H9 (cell line): ENCODE results near the gene PLXNB1. TPM values are rescaled to one million over a fixed set of nuclear protein-coding genes. Genes with fewer than 3 reads are reported as not detected.

Experiments
- DNase-seq: peaks from one replicate; pipeline ENCODE4 v3.0.0-alpha.2; 2017
- H2AFZ ChIP-seq: one replicate; pipeline ENCODE4 v1.6.1; 2013; ENCODE audit warnings: mild to moderate bottlenecking, low read length, control low read depth, moderate library complexity
- H2AK5ac ChIP-seq: 2 replicates; pipeline ENCODE4 v1.6.1; 2013; ENCODE audit warnings: low read length, control low read depth, mixed read lengths; ENCODE audit not compliant: insufficient read length
- H2BK120ac ChIP-seq: one replicate; pipeline ENCODE4 v1.6.1; 2013; ENCODE audit warnings: low read depth, mild to moderate bottlenecking, low read length, control low read depth, inconsistent platforms; ENCODE audit not compliant: poor library complexity, severe bottlenecking
- H2BK12ac ChIP-seq: 2 replicates; pipeline ENCODE4 v1.6.1; 2013; ENCODE audit warnings: low read length, control low read depth, mixed read lengths, low read depth; ENCODE audit not compliant: insufficient read length
- H2BK15ac ChIP-seq: 2 replicates; pipeline ENCODE4 v1.6.1; 2013; ENCODE audit warnings: low read depth, low read length, control low read depth
- H2BK20ac ChIP-seq: one replicate; pipeline ENCODE4 v1.6.1; 2013; ENCODE audit warnings: low read depth, mild to moderate bottlenecking, low read length, control low read depth, inconsistent platforms; ENCODE audit not compliant: poor library complexity, severe bottlenecking
- H2BK5ac ChIP-seq: 2 replicates; pipeline ENCODE4 v1.6.1; 2013; ENCODE audit warnings: low read length, control low read depth, mixed read lengths; ENCODE audit not compliant: insufficient read length
- H3K14ac ChIP-seq: 2 replicates; pipeline ENCODE4 v1.6.1; 2013; ENCODE audit warnings: low read length, control low read depth; ENCODE audit not compliant: insufficient read depth
- H3K18ac ChIP-seq: 2 replicates; pipeline ENCODE4 v1.6.1; 2013; ENCODE audit warnings: low read depth, mild to moderate bottlenecking, mixed read lengths, low read length, control low read depth; ENCODE audit not compliant: insufficient read length
- H3K23ac ChIP-seq: 2 replicates; pipeline ENCODE4 v1.6.1; 2013; ENCODE audit warnings: low read length, control low read depth, mixed read lengths, low read depth; ENCODE audit not compliant: insufficient read length
- H3K23me2 ChIP-seq: 2 replicates; pipeline ENCODE4 v1.6.1; 2013; ENCODE audit warnings: low read depth, mild to moderate bottlenecking, mixed read lengths, low read length, control low read depth; ENCODE audit not compliant: insufficient read length, poor library complexity, severe bottlenecking
- H3K27ac ChIP-seq: 2 replicates; pipeline ENCODE4 v1.5.1; 2013; ENCODE audit warnings: low read length, control low read depth, mixed read lengths, low read depth; ENCODE audit not compliant: insufficient read length
- H3K27me3 ChIP-seq: 2 replicates; pipeline ENCODE4 v1.6.1; 2013; ENCODE audit warnings: low read length, control low read depth, inconsistent platforms; ENCODE audit not compliant: insufficient read depth
- H3K4ac ChIP-seq: 2 replicates; pipeline ENCODE4 v1.6.1; 2013; ENCODE audit warnings: low read depth, mild to moderate bottlenecking, control low read depth, inconsistent platforms, low read length, moderate library complexity
- H3K4me1 ChIP-seq: 2 replicates; pipeline ENCODE4 v1.6.1; 2013; ENCODE audit warnings: low read length, control low read depth, inconsistent platforms; ENCODE audit not compliant: insufficient read depth
- H3K4me2 ChIP-seq: 2 replicates; pipeline ENCODE4 v1.6.1; 2013; ENCODE audit warnings: low read length, control low read depth, mixed read lengths; ENCODE audit not compliant: insufficient read length, insufficient read depth
- H3K56ac ChIP-seq: 2 replicates; pipeline ENCODE4 v1.6.1; 2013; ENCODE audit warnings: low read depth, mild to moderate bottlenecking, mixed read lengths, low read length, control low read depth; ENCODE audit not compliant: insufficient read length
- H3K79me1 ChIP-seq: 2 replicates; pipeline ENCODE4 v1.6.1; 2013; ENCODE audit warnings: low read depth, mild to moderate bottlenecking, moderate library complexity, low read length, control low read depth, inconsistent platforms; ENCODE audit not compliant: insufficient read depth, poor library complexity, severe bottlenecking
- H3K79me2 ChIP-seq: 2 replicates; pipeline ENCODE4 v1.6.1; 2013; ENCODE audit warnings: low read length, control low read depth, inconsistent platforms; ENCODE audit not compliant: insufficient read depth
- H3K9ac ChIP-seq: 2 replicates; pipeline ENCODE4 v1.6.1; 2013; ENCODE audit warnings: low read length, control low read depth, mixed read lengths; ENCODE audit not compliant: insufficient read length; ENCODE audit errors: extremely low read depth
- H3K9me3 ChIP-seq: one replicate; pipeline ENCODE4 v1.6.1; 2013; ENCODE audit warnings: low read depth, low read length, inconsistent platforms; ENCODE audit not compliant: control insufficient read depth
- H3T11ph ChIP-seq: one replicate; pipeline ENCODE4 v1.6.1; 2013; ENCODE audit warnings: mild to moderate bottlenecking, low read length, control low read depth, inconsistent platforms
- H4K20me1 ChIP-seq: one replicate; pipeline ENCODE4 v1.6.1; 2013; ENCODE audit not compliant: control insufficient read depth, insufficient read length, insufficient read depth
- H4K5ac ChIP-seq: 2 replicates; pipeline ENCODE4 v1.6.1; 2013; ENCODE audit warnings: low read depth, mild to moderate bottlenecking, mixed read lengths, low read length, control low read depth; ENCODE audit not compliant: insufficient read length
- H4K8ac ChIP-seq: replicated peaks from 2 replicates; pipeline ENCODE4 v1.6.1; 2013; ENCODE audit warnings: low read length, control low read depth, mixed read lengths, low read depth; ENCODE audit not compliant: insufficient read length
- H4K91ac ChIP-seq: 2 replicates; pipeline ENCODE4 v1.6.1; 2013; ENCODE audit warnings: low read depth, mild to moderate bottlenecking, moderate library complexity, mixed read lengths, low read length, control low read depth; ENCODE audit not compliant: insufficient read length
- H3K27ac Mint-ChIP-seq, 3 experiments: 2 replicates in 2 of 3; 3 replicates in 1 of 3; pipeline ENCODE4 v1.8.0; 2020 to 2021; ENCODE audit warnings: mixed read lengths in 3 of 3, mild to moderate bottlenecking in 1 of 3, moderate library complexity in 1 of 3
- H3K27me3 Mint-ChIP-seq: 2 replicates; pipeline ENCODE4 v1.8.0; 2021; ENCODE audit warnings: low read depth, mild to moderate bottlenecking, moderate library complexity, mixed read lengths
- H3K36me3 Mint-ChIP-seq, 3 experiments: 2 replicates in 2 of 3; 3 replicates in 1 of 3; pipeline ENCODE4 v1.8.0; 2020 to 2021; ENCODE audit warnings: low read depth in 3 of 3, mixed read lengths in 3 of 3; ENCODE audit not compliant: insufficient read depth in 1 of 3
- H3K4me1 Mint-ChIP-seq, 2 experiments: 2 replicates each; pipeline ENCODE4 v1.8.0; 2020; ENCODE audit warnings: mixed read lengths in 2 of 2
- H3K4me3 Mint-ChIP-seq, 2 experiments: 2 replicates in 1 of 2; 3 replicates in 1 of 2; pipeline ENCODE4 v1.8.0; 2020 to 2021; ENCODE audit warnings: mild to moderate bottlenecking in 2 of 2, mixed read lengths in 2 of 2, moderate library complexity in 1 of 2
- H3K9me3 Mint-ChIP-seq, 2 experiments: 2 replicates in 1 of 2; 3 replicates in 1 of 2; pipeline ENCODE4 v1.8.0; 2020; ENCODE audit warnings: mild to moderate bottlenecking in 2 of 2, mixed read lengths in 2 of 2, moderate library complexity in 1 of 2
- WGBS: extraction: QIAGEN DNeasy Blood & Tissue Kit; methylation state at CpG from one replicate; pipeline ENCODE4 v1.1.7; 2013; ENCODE audit warnings: missing lambda C conversion rate, low lambda C conversion rate, mixed read lengths; ENCODE audit not compliant: insufficient read length; ENCODE audit errors: extremely low coverage; 5-methylcytosine and 5-hydroxymethylcytosine counted together
- total RNA-seq: library from RNA; stranded (reverse); gene quantifications from 2 replicates; pipeline ENCODE4 v1.2.1, GENCODE V29; 2021
- TF ChIP-seq, protein P1 (sequence below): fragments of 200-600 bp; sonication (generic); conservative IDR thresholded peaks from 3 replicates; pipeline ENCODE4 v1.8.0; 2021; ENCODE audit warnings: antibody characterized with exemption, mild to moderate bottlenecking

PLXNB1 gene
- total RNA-seq, 1 experiment from 2014 or later, result 184 TPM

DNA sequence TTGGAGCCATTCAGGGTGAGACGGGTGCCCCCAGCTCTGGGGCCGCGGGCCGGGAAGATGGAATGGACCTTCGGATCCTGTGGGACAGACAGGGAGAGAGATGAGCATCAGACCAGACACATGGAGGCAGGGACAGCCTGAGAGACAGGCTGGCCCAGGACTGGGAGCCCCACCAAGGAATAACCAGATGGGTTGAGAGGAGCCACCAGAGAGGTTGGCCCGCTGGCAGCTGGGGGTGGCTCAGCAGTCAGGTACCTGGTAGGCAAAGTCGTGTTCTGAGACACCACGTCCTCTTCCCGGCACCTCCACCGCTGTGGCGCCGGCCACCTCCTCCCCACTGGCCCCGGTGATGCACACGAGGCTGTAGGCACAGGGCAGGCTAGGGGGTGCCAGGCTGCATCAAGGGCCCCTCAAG lies 13.8 kb downstream of the PLXNB1 start:
- Histone ChIP-seq H3K4me1 (no peaks in the 10 kb centered on the region), H3T11ph (no peak overlapping the region), H3K79me2 (no peaks in the 10 kb centered on the region), H3K27ac (no peak overlapping the region), H3K23ac (no peak overlapping the region), H2BK120ac (no peak overlapping the region), H3K9ac (no peak overlapping the region), H4K8ac (no peak overlapping the region), H3K18ac (no peak overlapping the region), H4K91ac (no peak overlapping the region), H3K9me3 (no peaks in the 10 kb centered on the region), H2BK15ac (no peak overlapping the region), H2BK12ac (no peak overlapping the region), H2AK5ac (no peak overlapping the region), H2BK5ac (no peak overlapping the region), H3K79me1 (no peaks in the 10 kb centered on the region), H3K23me2 (no peaks in the 10 kb centered on the region), H3K56ac (no peak overlapping the region), H3K14ac (no peak overlapping the region), H3K4me2 (no peak overlapping the region), H2AFZ (no peak overlapping the region), H3K4ac (no peak overlapping the region), H3K27me3 (no peaks in the 10 kb centered on the region), H2BK20ac (no peak overlapping the region), H4K5ac (no peak overlapping the region), H4K20me1 (no peaks in the 10 kb centered on the region)
- Mint-ChIP-seq H3K4me3 (no peak overlapping the region), H3K9me3 (no peaks in the 10 kb centered on the region), H3K27me3 (no peaks in the 10 kb centered on the region), H3K36me3 (peaks cover 49 to 95% (median 89%) of the 10 kb centered on the region in 3 experiments), H3K27ac (no peak overlapping the region), H3K4me1 (no peaks in the 10 kb centered on the region)
- TF ChIP-seq, protein P1, sequence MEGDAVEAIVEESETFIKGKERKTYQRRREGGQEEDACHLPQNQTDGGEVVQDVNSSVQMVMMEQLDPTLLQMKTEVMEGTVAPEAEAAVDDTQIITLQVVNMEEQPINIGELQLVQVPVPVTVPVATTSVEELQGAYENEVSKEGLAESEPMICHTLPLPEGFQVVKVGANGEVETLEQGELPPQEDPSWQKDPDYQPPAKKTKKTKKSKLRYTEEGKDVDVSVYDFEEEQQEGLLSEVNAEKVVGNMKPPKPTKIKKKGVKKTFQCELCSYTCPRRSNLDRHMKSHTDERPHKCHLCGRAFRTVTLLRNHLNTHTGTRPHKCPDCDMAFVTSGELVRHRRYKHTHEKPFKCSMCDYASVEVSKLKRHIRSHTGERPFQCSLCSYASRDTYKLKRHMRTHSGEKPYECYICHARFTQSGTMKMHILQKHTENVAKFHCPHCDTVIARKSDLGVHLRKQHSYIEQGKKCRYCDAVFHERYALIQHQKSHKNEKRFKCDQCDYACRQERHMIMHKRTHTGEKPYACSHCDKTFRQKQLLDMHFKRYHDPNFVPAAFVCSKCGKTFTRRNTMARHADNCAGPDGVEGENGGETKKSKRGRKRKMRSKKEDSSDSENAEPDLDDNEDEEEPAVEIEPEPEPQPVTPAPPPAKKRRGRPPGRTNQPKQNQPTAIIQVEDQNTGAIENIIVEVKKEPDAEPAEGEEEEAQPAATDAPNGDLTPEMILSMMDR, result no peak
- no CpG with 5 or more reads among the region's 14 CpGs for WGBS
- no peak for DNase-seq
